Lower leg skin (tissue), 3 donors: ENCODE results near the gene RASEF.

Experiments used
- POLR2A ChIP-seq, 2 donors: fragments of 450-650 bp; IDR thresholded peaks; one replicate each; pipeline ENCODE4 v1.6.1; 2016 to 2017; ENCODE audit warnings: antibody characterized with exemption in 2 of 2, mild to moderate bottlenecking in 1 of 2, moderate library complexity in 1 of 2
- TF ChIP-seq, protein P1 (sequence below), 3 donors: fragments of 450-650 bp; IDR thresholded peaks; one replicate each; pipeline ENCODE4 v1.5.1; 2016; ENCODE audit warnings: antibody characterized with exemption in 3 of 3, mild to moderate bottlenecking in 3 of 3, moderate library complexity in 2 of 3

DNA sequence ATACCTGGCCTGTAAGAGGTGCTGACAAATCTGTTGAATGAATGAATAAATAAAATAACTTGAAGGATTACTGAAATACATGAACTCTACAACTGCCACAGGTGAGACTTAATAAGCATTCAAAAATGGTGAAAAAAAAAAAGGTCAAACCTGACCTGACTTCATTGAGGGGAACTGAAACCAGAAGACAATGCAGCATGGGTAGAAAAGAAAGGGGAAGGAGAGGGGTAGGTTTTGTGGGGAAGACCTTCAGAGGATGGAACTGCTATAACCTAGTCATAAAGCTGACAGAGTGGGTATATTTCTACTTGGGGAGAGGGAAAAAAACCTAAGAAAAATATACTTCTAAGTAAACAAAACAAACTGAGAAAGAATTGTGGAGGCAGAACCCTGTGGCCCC is 56.6 kb downstream of the RASEF start:
- TF ChIP-seq, protein P1, sequence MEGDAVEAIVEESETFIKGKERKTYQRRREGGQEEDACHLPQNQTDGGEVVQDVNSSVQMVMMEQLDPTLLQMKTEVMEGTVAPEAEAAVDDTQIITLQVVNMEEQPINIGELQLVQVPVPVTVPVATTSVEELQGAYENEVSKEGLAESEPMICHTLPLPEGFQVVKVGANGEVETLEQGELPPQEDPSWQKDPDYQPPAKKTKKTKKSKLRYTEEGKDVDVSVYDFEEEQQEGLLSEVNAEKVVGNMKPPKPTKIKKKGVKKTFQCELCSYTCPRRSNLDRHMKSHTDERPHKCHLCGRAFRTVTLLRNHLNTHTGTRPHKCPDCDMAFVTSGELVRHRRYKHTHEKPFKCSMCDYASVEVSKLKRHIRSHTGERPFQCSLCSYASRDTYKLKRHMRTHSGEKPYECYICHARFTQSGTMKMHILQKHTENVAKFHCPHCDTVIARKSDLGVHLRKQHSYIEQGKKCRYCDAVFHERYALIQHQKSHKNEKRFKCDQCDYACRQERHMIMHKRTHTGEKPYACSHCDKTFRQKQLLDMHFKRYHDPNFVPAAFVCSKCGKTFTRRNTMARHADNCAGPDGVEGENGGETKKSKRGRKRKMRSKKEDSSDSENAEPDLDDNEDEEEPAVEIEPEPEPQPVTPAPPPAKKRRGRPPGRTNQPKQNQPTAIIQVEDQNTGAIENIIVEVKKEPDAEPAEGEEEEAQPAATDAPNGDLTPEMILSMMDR (IDR thresholded peaks at IDR 0.05) = no peak
- TF ChIP-seq POLR2A (IDR thresholded peaks at IDR 0.05) = no peak
